CD4-positive, alpha-beta T cell treated with Interleukin-17A for 4 hours (primary cell): ENCODE data around the gene DHX35.
A peak's percentile ranks its signal among the peaks of the same experiment; 100 is the strongest.

Source experiments
- DNase-seq: peaks from one replicate; pipeline ENCODE4 v3.0.0-alpha.2; 2020; ENCODE audit warnings: mixed read lengths

The DHX35 gene

DNA sequence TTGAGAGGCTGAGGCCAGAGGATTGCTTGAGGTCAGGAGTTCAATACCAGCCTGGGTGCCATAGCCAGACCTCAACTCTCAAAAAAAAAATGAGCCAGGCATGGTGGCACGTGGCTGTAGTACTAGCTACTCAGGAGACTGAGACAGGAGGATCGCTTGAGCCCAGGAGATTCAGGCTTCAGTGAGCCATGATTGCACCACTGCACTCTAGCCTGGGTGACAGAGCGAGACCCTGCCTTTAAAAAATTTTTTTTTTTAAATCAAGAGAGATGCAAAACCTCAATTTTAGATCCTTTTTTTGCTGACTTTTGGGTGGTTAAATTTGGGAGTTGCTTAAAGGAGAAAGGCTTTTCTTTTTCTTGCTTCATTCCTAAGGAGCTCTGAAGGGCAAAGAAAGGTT is 70.9 kb downstream of the DHX35 start:
- no peak for DNase-seq

DNA sequence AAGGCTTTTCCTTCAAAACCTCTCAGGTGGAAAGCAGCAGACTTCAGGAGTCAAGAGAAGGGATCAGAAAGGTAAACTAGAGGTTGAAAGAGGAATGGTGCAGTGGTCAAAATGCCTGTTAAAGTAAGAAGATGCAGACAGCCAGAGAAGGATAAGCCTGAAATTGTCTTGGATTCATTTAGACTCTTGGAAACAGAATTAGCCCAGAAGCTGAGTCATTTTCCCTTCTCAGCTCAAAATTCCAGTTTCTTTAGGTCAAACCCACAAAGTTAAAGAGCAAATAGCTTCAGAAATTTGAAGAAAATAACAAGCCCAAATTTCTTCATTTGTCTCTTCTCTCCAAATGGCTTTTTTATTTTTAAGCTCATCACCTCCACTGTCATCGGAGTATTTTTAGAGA is 73.9 kb downstream of the DHX35 start:
- DNase-seq, result no peak

DNA sequence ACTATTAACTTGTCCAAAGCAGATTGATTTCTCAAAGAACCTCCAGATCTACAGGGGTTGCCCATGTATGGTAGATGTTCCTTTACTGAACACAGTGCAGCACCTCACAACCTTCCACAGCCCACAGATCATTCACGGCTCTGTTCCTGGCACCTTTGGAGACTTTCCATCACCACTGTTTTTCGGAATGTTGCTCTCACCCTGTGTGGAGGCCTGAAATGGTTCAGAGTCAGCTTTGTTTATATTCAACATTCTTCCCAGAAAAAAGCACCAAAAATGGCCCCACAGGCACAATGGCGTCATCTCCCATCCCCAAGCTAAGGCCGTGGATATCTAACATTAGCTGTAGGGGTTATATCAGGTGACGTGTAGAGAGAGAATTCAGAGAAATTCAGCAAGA is 74.7 kb downstream of the DHX35 start:
- DNase-seq, result no peak

DNA sequence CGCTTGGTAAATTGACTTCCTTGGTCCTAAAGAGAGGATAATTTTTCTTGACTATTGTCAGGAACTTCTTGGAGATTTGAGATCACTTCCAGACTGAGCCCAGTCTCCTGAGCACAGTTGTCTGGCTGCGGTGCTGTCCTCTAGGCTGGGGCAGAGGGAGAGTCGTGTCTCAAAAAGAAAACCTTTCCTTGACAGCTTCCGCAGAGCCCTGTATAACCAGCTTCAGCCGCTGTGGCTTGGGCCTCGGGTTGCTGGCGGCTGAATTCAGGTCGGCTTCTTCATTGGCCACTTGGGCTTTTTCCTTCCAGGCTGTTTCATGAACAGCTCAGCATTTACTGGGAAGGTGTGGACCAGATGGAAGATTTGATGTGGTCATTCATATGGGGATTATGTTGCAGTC is 75.9 kb downstream of the DHX35 start:
- DNase-seq, result no peak

DNA sequence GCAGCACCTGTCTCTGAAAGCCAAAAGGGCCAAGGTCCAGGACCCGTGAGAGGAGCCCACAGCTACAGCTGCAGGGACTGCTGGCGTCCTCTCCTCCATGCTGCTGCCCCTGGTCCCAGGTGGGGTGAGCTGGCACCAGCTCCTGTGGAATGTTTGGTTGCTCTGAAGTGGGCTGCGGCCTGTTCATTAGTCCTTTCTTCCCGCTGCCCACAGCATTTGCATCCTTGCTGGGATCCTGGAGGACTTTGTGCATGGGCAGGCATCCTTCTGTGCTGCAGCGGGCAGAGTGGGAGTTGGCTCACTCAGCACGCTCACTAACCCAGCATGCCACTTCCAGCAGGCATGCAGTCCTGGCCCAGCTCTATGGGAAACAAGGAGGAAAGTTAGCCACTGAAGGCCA is 76.4 kb downstream of the DHX35 start:
- no peak for DNase-seq

DNA sequence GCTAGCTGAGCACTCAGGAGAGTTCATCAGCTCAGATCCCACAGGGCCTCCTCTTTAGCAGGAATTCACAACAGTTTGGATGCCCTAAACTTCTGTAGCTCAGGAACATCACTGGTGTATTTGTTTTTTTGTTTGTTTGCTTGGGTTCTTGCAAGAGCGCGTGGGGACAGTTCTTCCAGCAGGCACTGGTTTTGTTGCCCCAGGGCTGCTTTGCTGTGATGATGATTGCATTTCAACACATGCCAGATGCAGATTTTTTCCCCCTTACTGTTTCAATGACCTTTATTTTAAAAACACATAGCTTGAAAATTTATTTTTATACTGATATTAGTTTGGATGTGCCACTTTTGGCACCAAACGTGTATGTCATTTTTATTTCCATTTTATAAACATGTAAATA is 77.1 kb downstream of the DHX35 start:
- no peak for DNase-seq

DNA sequence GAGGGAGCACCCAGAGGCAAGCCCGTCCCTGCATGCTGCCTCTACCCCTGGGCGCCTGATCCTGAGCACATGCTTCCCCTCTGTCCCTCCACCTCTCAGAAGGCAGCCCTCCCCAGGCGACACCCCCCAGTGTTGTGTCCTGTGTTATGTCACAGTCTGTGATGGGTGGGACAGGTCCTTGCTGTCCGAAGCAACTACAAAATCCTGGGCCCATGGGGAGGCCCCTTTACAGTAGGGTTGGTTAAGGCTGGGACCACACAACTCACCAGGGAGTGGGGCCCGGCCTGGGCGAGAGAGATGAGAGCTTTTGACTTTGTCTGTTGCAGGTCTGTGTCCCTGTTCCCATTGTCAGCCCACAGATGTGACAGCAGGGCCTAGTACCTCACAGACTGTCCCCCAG is 78.0 kb downstream of the DHX35 start:
- no peak for DNase-seq

DNA sequence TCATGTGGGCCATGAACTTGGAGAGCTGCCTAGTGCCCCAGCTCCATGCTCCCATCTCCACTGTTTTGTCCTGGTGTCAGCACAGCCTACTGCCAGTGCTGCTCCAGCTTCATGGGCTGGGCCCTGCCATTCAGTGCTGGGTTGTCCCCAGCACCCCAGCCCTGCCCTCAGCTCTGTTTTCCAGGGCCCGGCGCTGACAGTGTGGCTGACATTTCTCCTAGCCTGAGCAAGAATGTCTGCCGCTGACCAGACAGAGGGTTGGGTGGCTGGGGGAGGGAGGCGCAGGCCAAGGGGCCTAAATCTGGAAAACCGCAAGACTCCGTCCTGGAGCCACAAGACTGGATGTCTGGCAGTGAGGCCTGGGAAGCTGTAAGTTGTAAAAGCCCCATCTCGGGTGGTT is 78.9 kb downstream of the DHX35 start:
- DNase-seq, result no peak

DNA sequence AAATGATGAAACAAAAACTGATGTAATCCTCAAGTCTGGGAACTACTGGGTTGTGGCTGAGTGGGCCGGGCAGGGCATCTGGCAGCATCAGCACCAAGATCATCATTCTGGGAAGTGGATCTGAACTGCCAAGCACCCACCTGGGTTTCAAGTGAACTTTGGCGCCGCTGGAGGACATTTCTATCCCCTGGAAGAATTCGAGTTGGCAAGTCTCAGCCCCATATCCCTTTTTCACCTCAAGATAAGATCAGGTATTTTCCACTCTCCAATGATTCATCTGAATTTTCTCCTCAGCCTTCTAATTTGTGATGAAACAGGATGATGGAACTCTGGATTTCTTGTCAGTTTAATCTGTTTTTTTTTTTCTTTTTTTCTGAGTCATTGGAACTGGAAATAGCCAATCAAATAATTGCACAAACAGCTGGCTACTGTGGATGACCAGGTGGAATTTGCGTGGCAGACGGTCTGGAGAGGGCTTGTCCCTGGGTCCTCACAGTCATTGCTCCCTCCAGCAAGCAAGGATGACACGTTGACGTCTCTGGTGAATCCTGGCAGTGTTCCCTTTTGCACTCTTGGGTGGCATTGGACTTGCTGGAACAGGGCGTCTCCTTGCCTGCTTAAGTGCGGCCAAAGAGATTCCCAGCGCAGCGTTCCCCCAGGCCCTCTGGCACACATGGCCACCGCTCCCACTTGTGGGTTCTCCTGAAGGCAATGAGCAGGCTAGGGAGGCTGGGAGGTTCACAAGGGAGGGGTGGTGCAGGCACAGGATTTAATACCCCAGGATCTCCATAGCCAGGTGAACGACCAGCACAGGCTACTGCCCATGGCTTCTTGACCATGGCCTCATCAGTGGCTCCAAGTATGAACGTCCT is 80.4 kb downstream of the DHX35 start:
- no peak for DNase-seq

DNA sequence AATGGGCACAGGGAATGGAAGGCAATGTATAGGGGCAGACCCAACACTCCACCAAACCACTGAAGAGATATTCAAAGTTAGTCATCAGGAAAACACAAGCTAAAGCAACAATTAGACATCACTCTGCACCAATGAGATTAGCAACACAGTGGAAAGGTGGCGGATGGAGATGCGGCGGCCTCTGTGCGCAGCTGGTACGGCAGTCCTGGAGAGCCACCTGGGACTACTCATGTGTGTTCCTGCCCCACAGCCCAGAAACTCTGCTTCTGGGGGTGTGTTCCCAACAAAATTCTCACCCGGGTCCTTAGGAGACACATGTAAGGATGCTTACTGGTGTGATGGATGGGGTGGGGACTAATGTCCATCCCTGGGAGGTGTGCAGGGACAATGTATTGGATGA is 82.4 kb downstream of the DHX35 start:
- no peak for DNase-seq

DNA sequence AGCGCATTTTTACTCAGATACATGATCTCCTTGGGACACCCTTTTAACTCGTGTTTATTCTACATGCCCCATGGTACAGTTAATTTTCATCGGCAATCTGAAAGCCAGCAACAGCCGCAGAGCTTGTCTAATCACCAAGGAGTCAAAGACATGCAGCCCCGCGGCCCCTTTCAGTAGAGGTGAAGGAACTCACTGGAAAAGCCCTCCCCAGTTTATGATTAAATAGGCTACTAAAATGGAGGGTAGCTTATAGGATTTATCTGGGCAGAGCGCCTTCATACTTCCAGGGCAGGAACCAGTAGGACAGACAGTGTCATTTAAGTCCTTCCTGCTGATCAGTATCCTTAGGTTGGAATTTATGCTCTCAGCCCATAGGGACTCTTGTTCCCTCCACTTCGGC is 83.5 kb downstream of the DHX35 start:
- no peak for DNase-seq

DNA sequence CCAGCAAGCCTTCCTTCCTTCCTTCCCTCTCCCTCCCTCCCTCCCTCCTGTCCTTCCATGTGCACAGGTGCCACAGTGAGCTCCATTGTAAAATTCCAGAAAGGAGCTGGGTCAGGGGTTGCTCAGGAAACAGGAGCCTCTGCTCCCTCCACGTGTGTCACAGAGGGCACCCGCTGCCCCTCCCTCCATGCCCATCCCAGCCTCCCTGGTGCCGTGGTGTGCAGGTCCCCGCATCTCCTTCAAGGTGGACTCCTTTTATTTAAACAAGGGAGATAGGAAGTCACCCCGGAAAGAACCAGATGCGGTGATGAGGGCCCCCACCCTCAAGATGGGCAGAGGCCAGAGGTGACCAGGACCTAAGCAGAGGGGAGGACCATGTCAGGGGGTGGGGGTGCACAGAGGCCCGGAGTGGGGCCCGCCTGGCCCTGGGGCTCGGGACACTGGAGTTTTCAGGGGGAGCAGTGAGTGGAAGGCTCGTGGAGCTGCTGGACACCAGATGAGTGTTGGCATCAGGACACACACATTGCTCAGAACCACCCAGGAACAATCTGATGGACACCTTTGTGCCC is 85.4 kb downstream of the DHX35 start:
- DNase-seq, result no peak

DNA sequence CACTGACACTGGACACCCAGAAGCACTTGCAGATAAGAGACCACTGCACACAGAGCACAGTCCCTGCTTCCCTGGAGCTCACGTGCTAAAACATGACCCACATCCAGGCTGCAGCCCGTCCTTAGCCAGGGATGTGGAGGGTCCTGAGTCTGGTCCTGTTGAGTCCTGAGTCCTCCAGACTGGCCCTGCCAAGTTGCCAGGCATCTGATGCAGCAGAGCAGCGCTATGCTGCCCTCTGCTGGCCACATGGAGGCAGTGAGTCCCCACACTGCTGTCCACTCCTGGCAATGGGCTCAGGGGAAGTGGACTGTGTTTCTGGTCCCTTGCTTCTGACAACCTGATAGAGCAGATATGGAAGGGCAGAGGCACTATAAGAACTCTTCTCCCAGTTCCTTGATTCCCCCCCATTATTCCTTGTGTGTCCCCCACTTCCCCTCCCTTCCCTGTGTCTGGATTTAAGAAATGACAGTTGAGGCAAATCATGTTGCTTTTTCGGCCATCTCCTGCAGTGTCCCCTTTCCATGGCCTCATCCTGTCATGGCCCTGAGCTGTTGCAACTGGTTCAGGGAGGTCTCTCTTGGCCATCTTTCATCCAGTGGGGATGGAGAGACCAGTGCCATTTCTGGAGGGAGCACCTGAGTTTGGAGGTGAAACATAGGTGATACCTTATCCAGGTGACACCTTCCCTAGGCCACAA is 86.0 kb downstream of the DHX35 start:
- peak; percentile 79 for DNase-seq

DNA sequence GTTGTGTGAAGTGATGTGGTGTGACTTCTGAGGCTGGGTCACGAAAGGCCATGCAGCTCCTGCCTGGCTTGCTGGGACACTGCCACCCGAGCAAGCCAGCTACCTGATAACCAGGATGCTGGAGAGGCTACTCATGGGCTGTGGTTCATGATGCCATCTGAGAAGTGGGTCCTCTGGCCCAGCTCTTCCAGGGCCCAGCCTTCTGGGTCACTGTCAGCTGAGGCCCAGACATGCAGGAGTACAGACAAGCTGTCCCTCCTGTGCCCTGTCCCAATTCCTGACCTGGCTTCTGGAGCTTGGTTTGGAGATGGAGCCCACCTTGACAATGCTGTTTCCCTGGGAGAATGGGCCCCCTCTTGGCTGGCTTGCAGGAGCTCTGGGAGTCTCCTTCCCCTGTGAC is 87.0 kb downstream of the DHX35 start:
- DNase-seq, result no peak

DNA sequence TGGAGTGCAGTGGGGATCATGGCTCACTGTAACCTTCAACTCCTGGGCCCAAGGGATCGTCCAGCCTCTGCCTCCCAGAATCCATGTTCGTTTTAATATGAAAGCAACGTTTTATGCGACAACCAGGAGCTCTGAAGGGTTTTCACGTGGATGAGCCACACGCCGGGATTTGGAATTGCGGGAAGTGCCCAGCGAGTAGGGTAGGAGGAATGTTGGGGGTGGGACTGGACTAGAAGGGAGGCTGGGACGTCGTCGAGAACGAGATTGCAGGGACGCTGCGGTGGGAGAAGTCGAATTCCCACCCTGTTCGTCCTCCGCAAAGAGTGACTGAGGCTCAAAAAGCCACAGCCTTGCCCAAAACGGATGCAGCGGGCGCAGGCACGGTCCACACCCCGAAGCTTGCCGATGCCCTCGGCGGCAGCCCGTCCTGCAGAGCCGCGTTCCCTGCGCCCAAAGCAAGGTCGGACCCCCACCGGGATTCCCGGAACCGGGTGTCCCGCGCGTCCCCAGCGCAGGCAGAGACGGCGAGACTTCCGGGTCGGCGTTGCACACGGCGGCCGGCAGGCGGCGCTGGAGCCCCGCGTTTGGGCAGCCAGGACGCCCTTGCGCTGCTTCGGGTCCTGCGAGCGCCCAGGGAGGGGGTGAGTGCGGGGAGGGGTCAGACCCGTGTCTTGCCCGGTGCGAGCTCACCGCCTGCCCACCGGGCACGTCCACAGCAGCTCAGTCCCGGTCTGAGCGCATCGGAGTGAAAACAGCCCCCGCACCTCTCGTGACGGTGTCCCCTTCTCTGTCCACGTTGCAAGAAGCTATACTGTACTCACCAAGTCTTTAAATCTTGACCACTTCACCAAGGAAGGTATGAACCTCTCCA is 87.8 kb downstream of the DHX35 start:
- peak; percentile 89 for DNase-seq

DNA sequence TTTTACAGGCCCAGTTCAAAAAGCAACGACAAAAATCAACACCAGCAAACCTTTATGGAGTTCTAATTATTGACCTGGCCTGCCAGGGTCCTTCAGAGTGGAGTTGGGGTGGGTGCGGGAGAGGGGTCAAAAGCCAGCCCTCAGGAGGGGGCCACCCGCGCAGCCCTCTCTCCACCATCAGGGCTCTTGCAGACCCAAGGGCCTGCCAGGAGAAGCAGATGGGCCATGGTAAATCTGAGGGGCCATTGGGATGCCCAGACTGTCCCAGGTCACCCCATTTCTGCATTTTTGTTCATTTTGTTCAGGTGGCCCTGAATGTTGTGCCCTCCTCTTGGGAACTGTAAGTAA is 88.4 kb downstream of the DHX35 start:
- no peak for DNase-seq

DNA sequence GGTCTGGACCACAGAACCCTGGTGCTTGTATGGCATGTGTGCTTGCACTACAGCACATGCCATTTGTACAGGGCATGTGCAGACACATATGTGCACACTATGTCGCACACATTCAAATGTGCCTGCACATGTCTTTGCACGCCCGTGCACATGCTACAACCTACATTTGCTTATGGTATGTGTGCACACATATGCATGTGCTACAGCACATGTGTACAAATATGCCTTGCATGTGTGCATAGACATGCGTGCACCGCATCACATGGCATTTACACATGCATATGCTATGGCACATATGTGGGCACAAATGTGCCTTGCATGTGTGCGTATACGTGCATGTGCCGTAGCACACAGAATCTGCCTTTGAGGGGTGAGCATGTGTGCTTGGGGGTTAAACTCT is 90.5 kb downstream of the DHX35 start:
- no peak for DNase-seq

DNA sequence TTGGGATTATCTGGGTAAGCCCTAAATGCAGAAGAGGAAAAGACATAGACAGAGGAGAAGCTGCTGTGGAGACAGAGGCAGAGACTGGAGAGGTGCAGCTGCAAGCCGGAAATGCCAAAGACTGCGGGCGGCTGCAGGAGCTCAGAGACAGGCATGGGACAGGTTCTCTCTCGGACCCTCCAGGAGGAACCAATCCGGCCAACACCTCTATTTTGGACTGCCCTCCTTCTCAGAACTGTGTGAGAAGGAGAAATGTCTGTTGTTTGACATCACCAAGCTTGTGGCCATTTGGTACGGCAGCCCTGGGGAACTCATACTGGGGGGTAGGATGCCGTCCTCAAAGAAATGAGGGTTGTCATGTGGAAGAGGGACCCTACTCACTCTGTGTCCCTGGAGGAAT is 95.0 kb downstream of the DHX35 start:
- no peak for DNase-seq

DNA sequence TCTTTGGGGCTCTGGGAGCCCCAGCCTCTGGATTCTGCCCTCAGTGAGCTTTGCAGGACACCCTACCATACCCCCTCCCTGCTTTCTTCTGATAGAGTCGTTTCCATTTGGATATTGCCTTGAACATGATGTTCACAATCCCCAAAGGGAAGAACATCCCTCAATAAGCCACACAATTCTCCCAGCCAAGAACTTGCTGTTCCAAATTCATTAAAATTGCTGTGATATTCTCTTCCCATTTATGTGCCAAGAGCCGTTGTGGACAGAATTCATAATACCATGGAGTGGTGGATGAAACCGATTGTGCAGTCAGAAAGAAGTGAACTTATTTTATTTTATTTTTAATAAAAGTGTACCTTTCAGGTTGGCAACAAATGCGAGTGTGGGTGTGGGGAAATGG is 95.8 kb downstream of the DHX35 start:
- DNase-seq, result no peak

DNA sequence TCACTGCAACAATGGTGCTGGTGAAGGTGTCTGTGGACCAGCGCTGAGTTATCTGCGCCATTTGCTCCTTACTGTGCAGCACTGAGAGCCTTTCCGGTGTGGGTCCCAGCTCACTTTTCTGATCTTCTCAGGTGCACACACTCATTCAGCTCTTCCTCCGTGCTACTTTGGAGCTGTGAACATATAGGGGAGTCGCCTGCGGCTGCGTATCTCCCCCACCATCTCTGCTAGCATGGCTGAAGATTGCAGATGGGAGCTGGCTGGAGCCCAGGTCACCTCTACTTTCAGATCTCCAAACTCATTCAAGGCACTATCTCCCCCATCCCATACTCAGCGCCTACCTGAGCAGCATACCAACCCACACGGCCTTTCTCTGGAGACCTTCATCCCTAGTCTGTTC is 96.9 kb downstream of the DHX35 start:
- no peak for DNase-seq

DNA sequence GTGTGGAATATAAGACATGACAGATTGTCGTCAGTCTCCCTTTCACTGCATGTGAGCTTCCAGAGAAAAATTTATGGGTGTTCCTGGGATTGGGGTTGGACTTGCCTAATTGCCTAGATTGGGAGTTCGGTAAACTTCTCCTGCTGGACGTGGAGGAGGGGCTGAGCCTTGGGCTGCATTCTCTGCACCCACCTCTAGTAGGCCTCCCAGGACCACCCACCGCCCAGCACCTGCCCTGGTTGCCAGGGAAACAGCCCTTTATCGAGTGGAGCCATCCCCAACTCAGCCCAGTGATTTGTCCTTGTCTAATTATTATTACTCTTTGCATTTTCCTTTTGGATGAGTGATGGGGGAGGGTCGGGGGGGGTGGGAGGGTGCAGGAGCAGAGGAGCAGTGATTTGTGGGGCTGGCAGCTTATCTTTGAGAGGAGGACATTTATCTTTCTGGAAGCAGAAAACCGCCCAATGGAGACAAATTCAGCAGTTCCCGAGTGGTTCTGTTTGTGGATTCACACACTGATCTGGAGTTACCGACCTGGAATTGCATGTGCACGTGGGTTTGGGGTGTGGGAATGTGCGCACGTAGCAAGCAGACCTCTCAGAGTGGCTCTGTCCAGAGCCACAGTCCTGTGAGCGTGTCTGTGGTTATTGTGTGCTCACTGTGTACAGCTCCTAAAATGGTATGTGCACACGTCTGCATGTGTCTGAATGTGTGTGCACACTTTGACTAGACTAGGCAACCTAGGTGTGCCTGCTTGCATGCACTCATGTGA is 104.5 kb downstream of the DHX35 start:
- DNase-seq, result no peak

DNA sequence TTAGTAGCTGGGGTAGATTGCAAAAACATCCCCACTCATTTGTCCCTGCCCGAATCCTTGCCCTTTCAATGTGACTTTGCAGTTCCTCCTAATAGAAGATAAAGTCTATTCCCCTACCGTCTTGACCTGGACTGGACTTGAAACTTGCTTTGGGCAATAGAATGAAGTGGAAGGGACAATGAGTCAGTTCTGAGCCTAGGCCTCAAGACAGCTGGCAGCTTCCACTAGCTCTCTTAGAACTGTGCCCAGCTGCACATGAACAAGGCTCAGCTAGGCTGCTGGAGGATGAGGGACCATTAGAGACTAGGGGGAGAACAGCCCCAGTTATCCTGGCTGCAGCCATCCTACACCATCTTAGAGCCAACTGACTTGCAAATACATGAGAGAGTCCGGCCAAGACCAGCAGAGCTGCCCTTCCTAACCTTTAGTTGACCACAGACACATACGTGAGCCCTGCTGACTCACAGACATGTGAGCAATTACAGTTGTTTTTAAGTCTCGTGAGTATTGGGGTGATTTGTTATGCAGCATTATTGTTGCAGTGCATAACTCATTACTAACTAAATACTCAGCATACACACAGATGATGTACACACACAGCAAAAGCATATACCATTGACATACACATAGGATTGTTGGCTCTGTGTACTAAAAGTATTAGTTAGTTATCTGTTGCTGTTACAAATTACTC is 105.5 kb downstream of the DHX35 start:
- no peak for DNase-seq
